Measurements from ENCODE around the gene RNU1-2.

GRCh38 chr1:16922466-16922865 lies 26.7 kb downstream of the RNU1-2 start:
- TF ChIP-seq CTCF (IDR thresholded peaks at IDR 0.05), result no peak
- TF ChIP-seq POLR2A (IDR thresholded peaks at IDR 0.05), result no peak
